DMS 273 treated with DMSO at 0.1 percent for 48 hours (cell line): ENCODE results near the gene TNIP1.

Experiments used
- DNase-seq: peaks from one replicate; lab custom pipeline; 2025; lab: John Stamatoyannopoulos, UW

Gene TNIP1

DNA sequence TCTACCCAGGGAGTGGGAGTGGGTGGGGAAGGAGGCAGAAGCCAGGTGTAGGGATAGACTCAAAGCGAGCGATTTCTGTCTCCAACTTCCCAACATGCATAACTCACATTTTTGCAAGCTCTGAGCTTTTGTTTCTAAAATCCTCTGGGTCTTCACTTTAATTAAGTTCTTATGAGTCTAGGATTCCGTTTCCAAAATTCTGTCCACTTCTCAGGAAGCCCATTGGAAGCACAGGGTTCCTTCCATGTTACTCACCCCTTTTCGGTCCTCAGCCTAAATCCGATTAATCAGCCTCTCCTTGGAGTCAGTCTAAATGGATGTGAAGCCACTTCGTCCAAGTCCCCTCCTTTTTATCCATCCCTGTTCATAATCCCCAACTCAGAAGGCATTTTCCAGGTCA lies 59.1 kb downstream of the TNIP1 start:
- no peak for DNase-seq

- peak; percentile 21 for DNase-seq
These were observed 60.3 kb downstream of the TNIP1 start, which contains the start of gene GPX3 for GRCh38 chr5:151020304-151021110. TSS of gene GPX3 (plus strand) at chr5:151020591. CDS start at chr5:151020655, 64 bp downstream.

- DNase-seq, result peak; percentile 33
These were observed 61.5 kb downstream of the TNIP1 start for GRCh38 chr5:151019331-151019730.

- no peak for DNase-seq
These were observed 62.0 kb downstream of the TNIP1 start for GRCh38 chr5:151018846-151019245.

GRCh38 chr5:151017897-151018296 lies 62.9 kb downstream of the TNIP1 start:
- no peak for DNase-seq

DNA sequence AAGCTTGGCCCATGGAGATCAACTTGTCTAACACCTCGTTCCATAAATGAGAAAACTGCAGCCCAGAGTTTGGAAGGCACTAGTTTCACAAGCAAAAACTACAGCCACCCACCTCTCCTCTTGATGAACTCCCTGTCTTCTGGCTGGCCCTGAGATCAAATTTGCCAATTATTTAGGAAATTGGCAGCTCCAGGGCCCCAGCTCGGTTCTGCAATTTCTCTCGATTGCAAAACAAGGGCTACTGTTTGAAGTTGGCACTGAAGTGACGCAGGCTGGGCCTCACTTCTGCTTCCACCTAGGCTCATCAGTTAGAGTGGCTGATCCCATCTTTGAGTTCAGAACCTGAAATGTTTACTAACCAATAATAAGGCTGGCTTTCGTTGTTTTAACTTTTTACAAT lies 64.1 kb downstream of the TNIP1 start:
- DNase-seq, result no peak

DNA sequence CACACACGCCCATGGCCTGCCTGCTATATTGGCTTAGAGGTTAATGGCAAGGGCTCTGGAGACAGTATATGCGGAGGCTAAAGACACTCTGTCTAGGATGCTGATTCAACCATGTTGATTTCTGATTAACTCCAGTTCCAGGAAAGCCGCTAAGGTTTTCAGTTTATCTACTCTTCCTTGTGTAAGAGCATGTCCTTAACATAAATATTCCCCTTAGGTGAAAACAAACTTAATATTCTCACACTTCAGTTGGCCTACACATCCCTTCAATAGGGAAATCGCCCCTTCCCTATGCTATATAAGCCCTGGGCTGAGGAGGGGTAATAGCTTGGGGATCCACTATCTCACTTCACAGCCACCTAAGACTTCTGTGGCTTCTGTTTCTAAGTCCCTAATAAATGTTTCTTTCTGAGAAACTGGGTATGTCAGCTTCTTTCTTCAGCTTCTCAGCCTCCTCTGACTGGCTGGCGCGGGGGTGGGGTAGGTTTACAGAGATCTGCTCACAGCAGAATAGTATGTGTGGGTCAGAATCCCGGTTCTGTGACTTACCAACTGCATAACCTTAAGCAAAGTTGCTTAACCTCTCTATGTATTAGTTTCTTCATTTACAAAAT lies 64.8 kb downstream of the TNIP1 start:
- DNase-seq, result no peak

DNA sequence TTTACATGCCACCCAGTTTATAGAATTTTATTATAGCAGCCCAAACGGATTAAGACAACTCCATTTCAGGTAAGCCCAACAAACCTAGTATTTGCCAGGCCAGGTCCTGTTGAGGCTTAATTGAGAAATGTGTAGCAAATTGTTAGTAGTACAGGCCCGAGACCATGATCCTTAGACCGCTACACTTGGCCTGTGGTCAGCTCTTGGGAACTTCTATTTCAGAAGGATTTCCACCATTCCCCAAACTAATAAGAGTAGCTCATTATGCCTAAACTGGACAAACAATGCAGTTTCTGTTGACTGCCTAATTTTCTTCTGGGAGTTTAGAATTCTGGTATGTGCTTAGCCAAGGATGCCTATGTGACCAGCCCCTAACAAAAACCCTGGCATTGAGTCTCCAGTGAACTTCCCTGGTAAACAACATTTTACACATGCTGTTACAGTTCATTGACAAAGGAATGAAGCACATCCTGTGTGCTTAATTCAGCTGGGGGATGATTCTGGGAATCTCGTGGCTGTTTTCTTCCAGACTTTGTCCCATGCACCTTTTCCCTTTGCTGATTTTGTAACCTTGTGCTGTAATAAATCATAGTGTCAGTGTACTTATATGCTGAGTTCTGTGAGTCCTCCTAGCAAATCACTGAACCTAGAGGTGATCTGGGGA lies 66.0 kb downstream of the TNIP1 start:
- no peak for DNase-seq

- DNase-seq, result no peak
These were observed 68.0 kb downstream of the TNIP1 start for GRCh38 chr5:151012862-151013261.

DNA sequence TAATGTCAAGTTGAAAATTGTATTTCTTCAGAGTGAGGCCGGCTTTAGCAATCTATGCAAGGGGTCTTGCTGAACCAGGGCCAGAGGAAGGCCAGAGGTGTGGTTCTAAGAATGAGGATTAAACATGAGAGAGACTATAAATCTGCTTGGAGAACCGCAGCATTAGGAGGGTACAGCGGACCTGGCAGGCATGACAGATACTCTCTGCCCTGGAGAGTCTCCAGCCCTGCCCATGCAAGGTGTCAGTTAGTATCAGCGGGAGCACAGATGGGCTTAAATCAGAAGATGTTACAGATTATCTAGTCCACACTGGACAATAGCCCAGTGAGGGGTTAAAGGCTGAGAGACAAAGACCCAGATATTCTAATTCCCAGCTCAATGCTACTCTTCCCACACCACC lies 71.9 kb downstream of the TNIP1 start:
- DNase-seq, result no peak

GRCh38 chr5:151008210-151008491 lies 72.7 kb downstream of the TNIP1 start:
- no peak for DNase-seq

- DNase-seq, result no peak
These were observed 73.2 kb downstream of the TNIP1 start for GRCh38 chr5:151007430-151008209.

DNA sequence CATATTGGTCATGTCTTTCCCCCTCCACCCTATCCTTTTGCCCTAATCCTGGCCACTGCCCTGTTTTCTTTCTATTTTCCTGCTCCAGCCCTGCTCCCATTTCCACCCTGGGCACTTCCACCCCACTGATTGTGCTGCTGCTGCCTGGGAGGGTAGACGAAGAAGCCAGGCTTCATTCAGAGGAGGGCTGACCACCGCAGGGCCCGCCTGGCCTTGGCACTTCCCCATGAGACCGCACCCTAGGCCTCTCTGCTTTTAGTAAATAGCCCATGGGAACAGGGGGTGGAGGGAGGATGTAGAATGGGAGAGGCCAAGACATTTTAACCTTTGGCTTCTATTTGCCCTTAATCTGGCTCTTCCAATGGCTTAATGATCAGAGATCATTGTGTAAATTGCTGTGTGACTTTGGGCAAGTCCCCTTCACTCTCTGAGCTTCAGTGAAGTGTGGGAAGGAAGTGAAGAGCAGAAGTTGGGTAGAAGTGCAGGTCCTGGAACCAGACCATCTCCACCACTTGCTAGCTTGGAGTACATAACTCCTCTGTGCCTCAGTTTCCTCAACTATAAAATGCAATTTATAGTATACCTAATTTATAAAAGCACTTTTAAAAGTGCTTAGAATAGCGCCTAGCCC lies 74.0 kb downstream of the TNIP1 start:
- no peak for DNase-seq

- DNase-seq, result no peak
These were observed 74.8 kb downstream of the TNIP1 start for GRCh38 chr5:151005950-151006576.

GRCh38 chr5:151005187-151005949 lies 75.5 kb downstream of the TNIP1 start:
- DNase-seq, result no peak

- no peak for DNase-seq
These were observed 76.3 kb downstream of the TNIP1 start for GRCh38 chr5:151004499-151004898.

DNA sequence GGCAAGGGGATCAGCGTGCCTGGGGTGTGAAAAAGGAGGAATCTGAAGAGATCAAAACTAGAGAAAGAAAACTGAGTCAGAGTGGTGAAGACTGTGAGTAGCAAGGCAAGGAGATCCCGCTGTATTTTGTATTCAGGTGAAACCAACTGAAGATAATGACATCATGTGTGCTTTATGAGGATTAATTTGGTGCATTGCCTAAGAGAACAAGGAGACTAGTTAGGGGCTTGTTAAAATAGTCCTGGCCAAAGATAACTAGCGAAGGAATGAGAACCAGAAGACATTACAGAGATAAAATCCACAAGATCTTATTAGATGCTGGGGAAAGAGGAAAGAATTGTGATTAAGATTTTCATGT lies 77.4 kb downstream of the TNIP1 start:
- DNase-seq, result no peak

DNA sequence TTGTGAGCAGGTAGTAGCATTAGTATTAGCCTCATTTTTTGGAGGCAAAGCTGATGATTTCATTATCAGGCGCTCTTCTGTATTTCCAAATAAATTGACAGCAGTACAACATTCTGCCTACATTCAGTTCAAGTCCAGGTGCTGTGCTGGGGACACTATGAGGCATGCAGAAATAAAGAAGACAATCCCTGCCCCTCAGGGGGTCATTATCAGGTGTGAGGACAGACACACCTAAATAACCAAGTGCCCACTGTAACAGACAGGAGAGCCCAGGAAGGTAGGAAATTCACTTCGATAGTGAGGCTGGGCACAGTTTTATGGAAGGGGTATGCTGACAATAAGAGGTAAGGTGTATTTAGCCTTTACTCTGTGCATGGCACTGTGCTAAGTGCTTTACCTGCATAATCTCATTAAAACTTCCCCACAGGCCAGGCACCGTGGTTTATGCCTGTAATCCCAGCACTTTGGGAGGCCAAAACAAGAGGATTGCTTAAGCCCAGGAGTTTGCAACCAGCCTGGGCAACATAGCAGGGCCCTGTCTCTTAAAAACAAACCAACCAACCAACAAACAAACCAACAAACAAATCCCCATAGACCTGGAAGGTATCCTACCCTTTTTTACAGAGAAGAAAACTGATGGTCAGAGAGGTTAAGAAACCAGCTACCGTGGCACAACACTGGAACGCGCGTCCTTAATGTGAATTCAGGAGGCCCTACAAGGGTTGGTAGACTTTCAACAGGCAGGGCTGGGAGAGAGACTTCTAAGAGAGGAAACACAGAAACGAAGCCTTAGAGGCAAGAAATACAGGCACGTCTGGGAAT lies 77.9 kb downstream of the TNIP1 start:
- no peak for DNase-seq

- no peak for DNase-seq
These were observed 78.6 kb downstream of the TNIP1 start for GRCh38 chr5:151002250-151002649.

DNA sequence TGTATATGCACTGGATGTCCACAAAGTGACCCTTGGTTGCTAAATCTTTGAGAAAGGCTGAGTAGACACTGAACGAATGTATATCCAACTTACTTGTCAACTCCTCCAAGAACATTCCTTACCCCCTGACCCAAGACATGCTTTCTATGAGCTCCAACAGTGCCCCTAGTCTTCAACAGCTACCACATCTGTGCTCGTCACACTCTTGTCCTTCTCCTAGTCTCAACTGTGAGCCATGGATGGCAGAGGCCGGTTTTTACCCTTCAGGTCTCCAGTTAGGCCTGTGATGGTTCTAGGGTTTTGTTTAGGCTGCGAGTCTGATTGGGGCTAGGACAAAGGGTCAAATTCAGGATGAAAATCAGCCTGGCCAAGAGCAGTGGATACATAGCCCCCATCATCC lies 79.4 kb downstream of the TNIP1 start:
- DNase-seq, result no peak
